GM13976 (cell line): ENCODE data around the gene SLFN12L.

Experiments used
- DNase-seq: peaks from one replicate; pipeline ENCODE4 v3.0.0; 2012; ENCODE audit warnings: low spot score
- CTCF ChIP-seq: IDR thresholded peaks from 2 replicates; pipeline ENCODE4 v1.5.1; 2012; ENCODE audit warnings: borderline replicate concordance, mild to moderate bottlenecking; ENCODE audit not compliant: insufficient read depth; ENCODE audit errors: extremely low read depth, missing control alignments, control extremely low read depth
- in situ Hi-C: fragments of 300-500 bp; cut with MboI; formaldehyde crosslinking; loops from one replicate; pipeline ENCODE4 v1.12.0; 2022; ENCODE audit warnings: low sequenced_read_pairs, mixed read lengths, inconsistent platforms; ENCODE audit not compliant: unreplicated experiment

SLFN12L gene

GRCh38 chr17:35546487-35546886, 9.0 kb upstream of the SLFN12L start:
- in situ Hi-C loops, result no loop called here
- DNase-seq, result no peak
- TF ChIP-seq CTCF, result no peak

- in situ Hi-C loops, result no loop called here
- no peak for DNase-seq
- no peak for TF ChIP-seq CTCF
Measured at GRCh38 chr17:35545150-35545549, 7.7 kb upstream of the SLFN12L start.

GRCh38 chr17:35543856-35544255, 6.4 kb upstream of the SLFN12L start:
- no peak for TF ChIP-seq CTCF
- no peak for DNase-seq
- in situ Hi-C loops, result no loop called here

- in situ Hi-C loops, result no loop called here
- TF ChIP-seq CTCF, result no peak
- no peak for DNase-seq
Measured at GRCh38 chr17:35542990-35543389, 5.5 kb upstream of the SLFN12L start.

GRCh38 chr17:35541434-35541833, 4.0 kb upstream of the SLFN12L start:
- DNase-seq, result no peak
- in situ Hi-C loops, result no loop called here
- TF ChIP-seq CTCF, result no peak

GRCh38 chr17:35540589-35541404, 3.3 kb upstream of the SLFN12L start:
- in situ Hi-C loops, result no loop called here
- DNase-seq, result no peak
- TF ChIP-seq CTCF, result no peak
